HG03442 (cell line): Measurements from ENCODE around the gene POLR1B.
"Not testable (repeated sequence)": the region's sequence is repeated elsewhere in the genome, so short reads cannot be mapped to it uniquely, and the experiment has no call there.

Source experiments
- ATAC-seq: cut with Tn5 transposase; IDR thresholded peaks from one replicate; pipeline ENCODE4 v1.9.1; 2021; ENCODE audit warnings: mild to moderate bottlenecking, moderate library complexity; ENCODE audit not compliant: unreplicated experiment

Gene POLR1B, protein sequence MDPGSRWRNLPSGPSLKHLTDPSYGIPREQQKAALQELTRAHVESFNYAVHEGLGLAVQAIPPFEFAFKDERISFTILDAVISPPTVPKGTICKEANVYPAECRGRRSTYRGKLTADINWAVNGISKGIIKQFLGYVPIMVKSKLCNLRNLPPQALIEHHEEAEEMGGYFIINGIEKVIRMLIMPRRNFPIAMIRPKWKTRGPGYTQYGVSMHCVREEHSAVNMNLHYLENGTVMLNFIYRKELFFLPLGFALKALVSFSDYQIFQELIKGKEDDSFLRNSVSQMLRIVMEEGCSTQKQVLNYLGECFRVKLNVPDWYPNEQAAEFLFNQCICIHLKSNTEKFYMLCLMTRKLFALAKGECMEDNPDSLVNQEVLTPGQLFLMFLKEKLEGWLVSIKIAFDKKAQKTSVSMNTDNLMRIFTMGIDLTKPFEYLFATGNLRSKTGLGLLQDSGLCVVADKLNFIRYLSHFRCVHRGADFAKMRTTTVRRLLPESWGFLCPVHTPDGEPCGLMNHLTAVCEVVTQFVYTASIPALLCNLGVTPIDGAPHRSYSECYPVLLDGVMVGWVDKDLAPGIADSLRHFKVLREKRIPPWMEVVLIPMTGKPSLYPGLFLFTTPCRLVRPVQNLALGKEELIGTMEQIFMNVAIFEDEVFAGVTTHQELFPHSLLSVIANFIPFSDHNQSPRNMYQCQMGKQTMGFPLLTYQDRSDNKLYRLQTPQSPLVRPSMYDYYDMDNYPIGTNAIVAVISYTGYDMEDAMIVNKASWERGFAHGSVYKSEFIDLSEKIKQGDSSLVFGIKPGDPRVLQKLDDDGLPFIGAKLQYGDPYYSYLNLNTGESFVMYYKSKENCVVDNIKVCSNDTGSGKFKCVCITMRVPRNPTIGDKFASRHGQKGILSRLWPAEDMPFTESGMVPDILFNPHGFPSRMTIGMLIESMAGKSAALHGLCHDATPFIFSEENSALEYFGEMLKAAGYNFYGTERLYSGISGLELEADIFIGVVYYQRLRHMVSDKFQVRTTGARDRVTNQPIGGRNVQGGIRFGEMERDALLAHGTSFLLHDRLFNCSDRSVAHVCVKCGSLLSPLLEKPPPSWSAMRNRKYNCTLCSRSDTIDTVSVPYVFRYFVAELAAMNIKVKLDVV

DNA sequence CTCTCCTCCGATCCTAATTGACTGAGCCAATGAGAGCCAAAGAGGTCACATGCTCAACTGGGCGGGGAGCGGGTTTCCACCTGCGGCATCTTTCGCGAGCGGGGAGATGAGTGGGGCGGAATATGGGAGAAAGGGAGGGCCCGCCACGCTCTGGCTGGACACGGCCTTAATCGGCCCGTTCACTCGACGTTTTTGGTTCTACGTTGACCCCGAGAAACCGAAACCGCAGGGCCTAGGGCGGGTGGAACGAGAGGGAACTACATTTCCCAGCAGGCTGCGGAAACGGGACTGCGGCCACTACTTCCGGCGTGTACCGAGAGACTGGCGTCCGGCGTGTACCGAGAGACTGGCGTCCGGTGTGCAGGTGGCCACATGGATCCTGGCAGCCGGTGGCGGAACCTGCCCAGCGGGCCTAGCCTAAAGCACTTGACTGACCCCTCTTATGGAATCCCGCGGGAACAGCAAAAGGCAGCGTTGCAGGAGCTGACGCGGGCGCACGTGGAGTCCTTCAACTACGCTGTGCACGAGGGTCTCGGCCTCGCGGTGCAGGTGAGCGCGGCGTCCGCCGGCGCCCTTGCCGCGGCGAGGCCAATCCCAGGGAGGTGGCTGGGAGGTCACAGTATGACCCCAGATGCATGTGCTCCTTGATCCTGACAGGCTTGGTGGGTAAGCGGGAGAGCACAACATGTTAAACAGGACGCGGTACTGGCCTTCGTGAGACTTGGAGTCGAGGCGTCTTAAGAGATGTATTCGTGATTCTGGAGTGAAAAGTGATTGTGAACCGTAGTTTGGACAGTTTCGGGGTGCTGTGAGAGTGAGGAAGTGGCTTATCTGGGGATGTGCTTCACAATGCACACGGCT is at the start of gene POLR1B:
POLR1B (plus strand) TSS at position 343 of the 861 bp plus-strand sequence; CDS start at position 373, 30 bp downstream.
- peak; percentile 84 for ATAC-seq

DNA sequence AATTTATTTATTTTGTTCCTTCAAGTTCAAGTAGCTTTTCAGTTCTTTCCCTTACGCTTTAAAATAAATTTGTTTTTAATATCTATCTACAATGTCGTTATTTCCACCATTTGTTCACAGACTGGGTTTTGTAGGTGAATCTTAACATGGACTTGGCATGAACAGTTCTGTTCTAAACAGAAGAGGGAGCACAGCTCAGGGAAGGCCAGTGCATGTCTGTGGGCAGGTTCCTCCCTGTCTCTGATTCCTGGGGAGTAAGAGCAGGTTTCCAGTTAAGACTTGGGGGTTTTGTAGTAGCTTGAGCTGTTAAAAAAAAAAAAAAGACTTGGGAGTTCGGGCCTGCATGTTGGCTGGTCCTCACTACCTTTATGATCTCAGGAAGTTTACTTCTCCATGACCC is 49.2 kb upstream of the POLR1B start:
- no peak for ATAC-seq

DNA sequence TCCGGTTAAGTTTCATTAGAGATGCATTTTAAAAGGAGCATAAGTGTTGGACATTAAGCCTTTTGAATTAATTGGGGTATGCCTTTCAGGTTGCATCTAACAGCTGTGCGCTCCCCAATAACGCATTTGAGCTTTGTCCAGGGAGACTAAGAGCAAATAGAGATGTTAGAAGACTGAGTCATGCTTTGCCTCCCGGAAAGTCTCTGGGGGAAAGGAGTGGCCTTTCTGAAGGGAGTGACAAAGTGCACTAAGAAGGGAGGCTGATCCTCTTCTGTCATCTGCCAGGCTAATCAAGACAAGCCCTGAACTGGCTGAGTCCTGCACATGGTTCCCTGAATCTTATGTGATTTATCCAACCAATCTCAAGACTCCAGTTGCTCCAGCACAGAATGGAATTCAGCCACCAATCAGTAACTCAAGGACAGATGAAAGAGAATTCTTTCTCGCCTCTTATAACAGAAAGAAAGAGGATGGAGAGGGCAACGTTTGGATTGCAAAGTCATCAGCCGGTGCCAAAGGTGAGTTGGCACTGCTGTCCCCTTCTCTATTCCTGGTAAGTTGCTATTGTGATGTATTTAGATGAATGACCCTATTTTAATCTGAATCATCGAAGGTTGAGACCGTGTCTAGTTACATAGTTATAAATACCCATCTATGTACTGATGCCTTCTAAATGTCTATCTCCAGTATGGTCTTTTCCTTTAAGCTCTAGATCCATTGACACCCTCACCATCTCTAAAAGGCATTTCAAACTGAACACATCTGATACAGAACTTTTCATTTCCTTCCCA is 48.2 kb upstream of the POLR1B start:
- no peak for ATAC-seq

DNA sequence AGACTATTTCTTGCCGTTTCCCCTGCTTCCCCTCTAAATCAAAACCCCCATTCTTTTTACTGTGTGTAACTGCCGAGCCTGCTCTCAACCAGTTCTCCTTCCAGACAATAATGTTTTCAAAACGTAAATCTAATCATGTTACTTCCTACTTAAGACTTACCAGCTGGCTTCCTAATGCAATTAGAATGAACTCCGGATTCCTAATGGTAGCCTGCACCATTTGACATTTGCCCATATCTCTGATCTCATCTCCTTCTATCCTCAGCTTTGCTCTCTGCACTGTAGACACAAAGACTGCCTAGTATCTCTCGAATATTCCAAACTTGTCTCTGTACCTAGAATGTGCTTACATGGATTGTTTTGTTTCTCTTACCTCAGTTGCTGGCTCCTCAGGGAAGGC is 47.4 kb upstream of the POLR1B start:
- no peak for ATAC-seq

DNA sequence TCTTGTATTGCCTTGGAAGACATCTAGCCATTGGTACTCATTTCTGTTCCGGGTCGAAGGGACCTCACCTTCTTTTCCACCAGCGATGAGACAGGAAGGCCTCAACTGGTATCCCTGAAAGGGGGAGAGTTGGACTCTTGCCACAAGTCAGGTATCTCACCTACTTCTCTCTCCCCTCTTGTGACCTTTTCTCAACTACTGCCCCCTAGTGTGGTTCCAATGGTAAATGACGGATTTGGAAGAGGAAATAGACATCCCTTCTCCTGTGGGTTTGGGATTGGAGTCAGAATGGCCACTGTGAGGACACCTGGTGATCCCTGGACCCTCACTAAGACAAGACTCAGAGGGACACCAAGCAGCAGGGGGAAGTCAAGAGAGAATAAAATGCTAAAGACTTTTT is 46.4 kb upstream of the POLR1B start:
- not testable (repeated sequence) for ATAC-seq

DNA sequence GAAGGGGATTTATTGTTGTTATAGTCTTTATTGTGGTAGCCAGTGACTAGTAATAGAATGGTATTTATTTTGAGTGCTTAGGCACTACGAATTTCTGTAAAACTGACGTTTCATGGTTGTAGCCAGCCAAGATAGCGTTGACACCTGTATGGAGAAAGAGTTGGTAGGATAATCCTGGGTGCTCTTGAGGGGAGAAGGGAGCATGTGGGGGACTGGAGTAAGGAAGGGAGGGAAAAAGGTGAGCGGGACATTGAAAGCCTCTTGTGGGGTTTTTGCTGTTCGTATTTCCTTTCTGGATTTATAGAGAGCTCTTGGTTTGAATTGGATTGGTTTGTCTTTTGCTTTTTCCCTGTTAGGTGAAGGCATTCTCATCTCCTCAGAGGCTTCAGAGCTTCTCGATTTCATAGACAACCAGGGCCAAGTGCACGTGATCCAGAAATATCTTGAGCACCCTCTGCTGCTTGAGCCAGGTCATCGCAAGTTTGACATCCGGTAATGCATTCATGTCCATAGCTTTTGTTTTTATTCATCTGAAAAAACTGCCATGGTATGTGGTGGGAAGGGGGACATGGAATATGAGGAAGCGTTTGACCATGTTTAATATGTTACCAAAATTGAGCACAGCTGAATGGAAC is 41.3 kb upstream of the POLR1B start:
- not testable (repeated sequence) for ATAC-seq

DNA sequence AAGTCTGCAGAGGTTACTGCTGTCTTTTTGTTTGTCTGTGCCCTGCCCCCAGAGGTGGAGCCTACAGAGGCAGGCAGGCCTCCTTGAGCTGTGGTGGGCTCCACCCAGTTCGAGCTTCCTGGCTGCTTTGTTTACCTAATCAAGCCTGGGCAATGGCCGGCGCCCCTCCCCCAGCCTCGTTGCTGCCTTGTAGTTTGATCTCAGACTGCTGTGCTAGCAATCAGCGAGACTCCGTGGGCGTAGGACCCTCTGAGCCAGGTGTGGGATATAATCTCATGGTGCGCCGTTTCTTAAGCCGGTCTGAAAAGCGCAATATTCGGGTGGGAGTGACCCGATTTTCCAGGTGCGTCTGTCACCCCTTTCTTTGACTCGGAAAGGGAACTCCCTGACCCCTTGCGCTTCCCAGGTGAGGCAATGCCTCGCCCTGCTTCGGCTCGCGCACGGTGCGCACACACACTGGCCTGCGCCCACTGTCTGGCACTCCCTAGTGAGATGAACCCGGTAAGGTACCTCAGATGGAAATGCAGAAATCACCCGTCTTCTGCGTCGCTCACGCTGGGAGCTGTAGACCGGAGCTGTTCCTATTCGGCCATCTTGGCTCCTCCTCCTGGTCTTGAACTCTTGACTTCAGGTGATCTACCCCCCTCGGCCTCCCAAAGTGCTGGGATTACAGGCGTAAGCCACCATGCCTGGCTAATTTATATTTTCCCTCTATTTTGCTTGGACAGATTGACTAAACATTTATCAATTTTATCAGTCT is 32.8 kb upstream of the POLR1B start:
- ATAC-seq, result not testable (repeated sequence)

DNA sequence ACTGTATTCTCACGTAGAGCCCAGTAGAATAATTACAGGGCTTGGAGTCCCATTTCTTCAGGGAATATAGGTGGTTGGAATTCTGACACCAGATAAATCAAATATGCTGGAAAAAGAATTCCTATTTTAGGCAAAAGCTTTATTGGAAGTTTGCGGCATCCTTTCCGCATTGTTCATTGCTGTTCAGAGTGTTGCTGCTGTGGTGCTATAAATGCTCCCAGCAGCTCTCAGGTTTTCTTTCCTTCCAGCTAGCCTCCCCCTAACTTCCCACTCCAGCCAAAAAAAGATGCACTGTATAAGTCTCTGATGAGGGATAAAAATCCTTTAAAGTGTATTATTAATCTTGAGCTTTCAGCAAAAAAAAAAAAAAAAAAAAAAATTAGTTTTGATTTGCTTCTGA is 25.5 kb upstream of the POLR1B start:
- no peak for ATAC-seq

DNA sequence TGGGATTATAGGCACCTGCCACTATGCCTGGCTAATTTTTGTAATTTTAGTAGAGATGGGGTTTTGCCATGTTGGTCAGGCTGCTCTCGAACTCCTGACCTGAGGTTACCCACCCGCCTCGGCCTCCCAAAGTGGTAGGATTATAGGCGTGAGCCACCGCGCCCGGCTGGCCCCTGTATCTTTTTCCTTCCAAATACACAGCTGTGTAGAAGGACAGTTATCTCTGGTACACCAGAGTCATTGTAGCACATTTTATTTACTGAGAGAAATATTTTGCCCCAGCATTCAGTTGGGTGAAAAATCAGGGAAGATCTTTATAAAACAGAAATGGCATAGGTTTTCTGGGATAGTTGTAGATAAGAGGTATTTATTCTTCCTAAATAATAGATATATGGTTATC is 23.5 kb upstream of the POLR1B start:
- no peak for ATAC-seq

DNA sequence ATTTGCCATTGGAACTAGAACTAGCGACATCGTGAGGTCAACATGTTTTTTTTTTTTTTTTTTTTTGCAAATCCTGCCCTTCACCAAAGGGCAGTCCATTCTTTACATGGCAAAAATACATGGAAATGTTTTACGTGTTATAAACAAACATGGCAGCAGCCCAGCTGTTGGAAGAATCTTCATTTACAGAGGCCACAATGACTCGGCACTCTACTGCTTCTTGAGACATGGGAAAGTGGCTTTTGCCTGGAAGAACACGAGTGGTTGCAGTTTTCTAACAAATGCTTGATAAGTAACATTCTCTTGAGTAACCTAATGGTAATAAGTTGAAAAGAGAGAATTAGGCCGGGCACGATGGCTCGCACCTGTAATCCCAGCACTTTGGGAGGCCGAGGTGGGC is 22.8 kb upstream of the POLR1B start:
- ATAC-seq, result no peak

DNA sequence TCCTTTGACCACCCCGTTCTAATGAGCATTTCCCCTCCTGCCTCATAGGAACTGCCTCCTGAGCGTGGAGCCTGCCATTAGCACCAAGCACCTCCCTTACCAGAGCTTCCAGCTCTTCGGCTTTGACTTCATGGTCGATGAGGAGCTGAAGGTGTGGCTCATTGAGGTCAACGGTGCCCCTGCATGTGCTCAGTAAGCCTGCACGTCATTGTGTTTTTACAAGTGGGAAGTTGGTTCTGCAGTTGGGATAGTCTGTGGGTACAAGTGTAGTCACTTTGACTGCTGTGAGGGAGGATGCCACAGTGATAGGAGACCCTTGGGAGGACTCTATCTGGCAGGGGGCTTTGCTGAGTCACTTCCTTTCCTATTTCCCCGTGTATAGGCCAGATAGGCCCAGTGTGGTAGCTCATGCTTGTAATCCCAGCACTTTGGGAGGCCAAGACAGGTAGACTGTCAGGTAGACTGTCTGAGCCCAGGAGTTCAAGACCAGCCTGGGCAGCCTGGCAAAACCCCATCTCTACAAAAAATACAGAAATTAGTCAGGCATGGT is 22.0 kb upstream of the POLR1B start:
- ATAC-seq, result no peak

DNA sequence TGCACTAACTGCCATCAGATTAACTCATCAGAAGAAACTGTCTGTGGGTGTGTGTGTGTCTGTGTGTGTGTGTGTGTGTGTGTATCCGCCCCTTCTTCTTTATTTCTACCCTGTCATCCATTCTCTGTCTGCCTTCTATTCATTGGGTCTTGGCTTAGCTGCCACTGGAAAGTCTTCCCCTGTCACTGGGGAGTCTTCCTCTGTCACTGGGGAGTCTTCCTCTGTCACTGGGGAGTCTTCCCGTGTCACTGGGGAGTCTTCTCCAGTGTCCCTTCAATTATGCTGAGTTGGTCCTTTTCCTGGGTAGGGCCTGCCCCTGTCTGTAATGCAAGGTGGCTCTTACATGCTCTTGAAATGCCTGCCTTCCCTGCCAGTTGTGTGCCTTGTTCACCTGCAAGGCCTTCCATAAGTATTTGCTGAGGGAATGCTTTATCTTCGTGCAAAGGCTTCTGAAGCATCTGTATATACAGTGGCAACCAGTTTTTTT is 18.9 kb upstream of the POLR1B start:
- ATAC-seq, result no peak

DNA sequence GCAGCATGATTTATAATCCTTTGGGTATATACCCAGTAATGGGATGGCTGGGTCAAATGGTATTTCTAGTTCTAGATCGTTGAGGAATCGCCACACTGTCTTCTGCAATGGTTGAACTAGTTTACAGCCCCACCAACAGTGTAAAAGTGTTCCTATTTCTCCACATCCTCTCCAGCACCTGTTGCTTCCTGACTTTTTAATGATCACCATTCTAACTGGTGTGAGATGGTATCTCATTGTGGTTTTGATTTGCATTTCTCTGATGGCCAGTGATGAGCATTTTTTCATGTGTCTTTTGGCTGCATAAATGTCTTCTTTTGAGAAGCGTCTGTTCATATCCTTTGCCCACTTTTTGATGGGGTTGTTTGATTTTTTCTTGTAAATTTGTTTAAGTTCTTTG is 18.0 kb upstream of the POLR1B start:
- not testable (repeated sequence) for ATAC-seq

DNA sequence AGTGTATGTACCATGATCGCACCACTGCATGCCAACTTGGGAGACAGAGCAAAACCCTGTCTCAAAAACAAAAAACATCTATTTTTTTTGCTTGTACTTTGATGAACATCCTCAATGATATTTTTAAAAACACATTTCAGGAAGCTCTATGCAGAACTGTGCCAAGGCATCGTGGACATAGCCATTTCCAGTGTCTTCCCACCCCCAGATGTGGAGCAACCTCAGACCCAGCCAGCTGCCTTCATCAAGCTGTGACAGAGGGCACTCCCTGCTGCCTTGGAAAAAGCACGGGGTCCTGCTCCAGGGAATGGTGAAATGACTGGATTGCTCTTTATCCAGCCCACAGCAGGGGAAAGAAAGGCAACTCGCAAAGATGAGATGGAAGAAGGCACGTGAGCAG is 13.7 kb upstream of the POLR1B start:
- ATAC-seq, result no peak

DNA sequence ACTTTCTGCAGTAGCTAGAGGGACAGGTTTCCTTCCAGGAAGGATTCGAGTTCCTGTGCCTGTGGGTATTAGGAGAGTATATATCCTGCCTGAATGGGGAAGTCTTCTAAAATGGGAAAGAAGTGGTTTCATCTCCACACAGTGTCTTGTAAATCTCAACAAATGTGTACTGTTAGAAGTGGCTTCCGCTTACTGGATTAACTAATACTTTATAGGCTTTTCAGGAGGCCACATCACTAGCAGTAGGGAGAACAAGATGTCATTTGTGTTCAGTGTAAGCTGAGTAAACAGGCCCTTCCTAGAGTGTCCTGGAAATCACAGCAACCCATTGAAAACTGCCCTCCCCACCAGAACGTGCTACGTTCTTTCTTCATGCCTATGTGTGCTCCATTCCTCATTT is 12.5 kb upstream of the POLR1B start:
- ATAC-seq, result no peak

DNA sequence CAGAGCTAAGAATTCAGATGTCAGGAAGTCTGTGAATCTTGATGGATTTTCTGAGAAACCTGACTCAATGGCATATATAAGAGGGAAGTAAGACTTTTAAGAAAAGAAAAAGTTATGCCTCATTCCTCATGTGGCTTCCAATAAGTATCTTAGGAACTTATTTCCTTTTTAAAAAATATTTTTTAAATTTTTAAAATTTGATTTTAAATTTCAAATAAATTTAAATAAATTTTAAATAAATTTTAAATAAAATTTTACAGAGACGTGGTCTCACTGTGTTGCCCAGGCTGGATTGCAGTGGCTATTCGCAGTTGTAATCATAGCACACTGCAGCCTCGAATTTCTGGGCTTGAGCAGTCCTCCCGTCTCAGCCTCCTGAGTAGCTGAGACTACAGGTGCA is 11.5 kb upstream of the POLR1B start:
- no peak for ATAC-seq

DNA sequence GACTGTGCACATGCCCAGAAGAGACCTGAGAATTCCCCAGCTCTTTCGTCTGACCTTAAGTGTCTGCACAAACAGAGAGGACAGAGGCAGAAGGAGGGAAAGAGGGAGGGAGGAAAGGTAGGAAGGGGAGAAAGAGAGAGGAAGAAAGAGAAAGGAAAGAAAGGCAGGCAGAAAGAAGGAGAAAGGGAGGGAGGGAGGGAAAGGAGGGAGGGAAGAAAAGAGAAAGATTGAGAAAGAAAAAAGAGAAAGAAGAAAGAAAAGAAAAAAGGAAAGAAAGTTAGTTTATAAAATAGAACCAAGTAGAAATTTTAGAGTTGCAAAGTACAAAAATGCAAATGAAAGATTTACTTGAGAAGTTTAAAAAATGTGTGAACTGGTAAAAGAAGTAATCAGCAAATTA is 7.4 kb upstream of the POLR1B start:
- ATAC-seq, result no peak

DNA sequence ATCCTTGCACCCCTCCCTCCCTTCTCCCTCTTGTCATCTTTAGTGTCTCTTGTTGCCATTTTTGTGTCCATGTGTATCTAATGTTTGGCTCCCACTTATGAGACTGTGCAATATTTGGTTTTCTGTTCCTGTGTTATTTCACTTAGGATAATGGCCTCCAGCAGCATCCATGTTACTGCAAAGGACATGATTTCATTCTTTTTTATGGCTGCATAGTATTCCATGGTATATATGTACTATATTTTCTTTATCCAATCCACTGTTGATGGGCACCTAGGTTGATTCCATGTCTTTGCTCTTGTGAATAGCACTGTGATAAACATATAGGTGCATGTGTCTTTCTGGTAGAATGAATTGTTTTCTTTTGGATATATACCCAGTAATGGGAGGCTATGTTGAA is 5.6 kb upstream of the POLR1B start:
- not testable (repeated sequence) for ATAC-seq
